ENCODE results near the gene ZBTB40.

Gene ZBTB40

DNA sequence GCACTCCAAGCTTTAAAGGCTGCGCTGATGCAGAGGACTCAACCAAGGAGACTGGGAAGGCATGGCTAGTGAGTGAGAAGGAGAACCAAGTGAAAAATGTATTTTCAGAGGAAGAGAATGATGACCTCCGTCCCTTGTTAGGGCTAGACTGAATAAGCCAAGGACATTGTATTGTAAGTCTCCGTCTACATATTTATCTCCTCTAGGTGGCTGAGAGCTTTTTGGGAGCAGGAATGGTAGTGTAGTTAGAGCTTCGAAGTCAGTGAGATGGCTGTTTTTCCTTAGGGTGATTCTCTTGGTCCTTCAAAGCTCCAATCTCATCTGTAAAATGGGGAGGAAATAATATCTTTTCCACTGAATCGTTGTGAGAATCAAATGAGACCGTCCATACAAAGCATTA lies 37.6 kb downstream of the ZBTB40 start:
- Histone ChIP-seq H3K27ac (ENCODE audit: poor library complexity, severe bottlenecking) (no peak overlapping the region), H3K27me3 (ENCODE audit: insufficient read depth, poor library complexity, severe bottlenecking) (no peaks in the 10 kb centered on the region), H3K9me3 (ENCODE audit: severe bottlenecking) (peaks cover 2% of the 10 kb centered on the region), H3K36me3 (ENCODE audit: low read depth) (peaks cover 29% of the 10 kb centered on the region), H3K4me1 (ENCODE audit: insufficient read depth, poor library complexity, severe bottlenecking) (no peaks in the 10 kb centered on the region), H3K4me3 (ENCODE audit: severe bottlenecking) (no peak overlapping the region)
- TF ChIP-seq, protein P1, sequence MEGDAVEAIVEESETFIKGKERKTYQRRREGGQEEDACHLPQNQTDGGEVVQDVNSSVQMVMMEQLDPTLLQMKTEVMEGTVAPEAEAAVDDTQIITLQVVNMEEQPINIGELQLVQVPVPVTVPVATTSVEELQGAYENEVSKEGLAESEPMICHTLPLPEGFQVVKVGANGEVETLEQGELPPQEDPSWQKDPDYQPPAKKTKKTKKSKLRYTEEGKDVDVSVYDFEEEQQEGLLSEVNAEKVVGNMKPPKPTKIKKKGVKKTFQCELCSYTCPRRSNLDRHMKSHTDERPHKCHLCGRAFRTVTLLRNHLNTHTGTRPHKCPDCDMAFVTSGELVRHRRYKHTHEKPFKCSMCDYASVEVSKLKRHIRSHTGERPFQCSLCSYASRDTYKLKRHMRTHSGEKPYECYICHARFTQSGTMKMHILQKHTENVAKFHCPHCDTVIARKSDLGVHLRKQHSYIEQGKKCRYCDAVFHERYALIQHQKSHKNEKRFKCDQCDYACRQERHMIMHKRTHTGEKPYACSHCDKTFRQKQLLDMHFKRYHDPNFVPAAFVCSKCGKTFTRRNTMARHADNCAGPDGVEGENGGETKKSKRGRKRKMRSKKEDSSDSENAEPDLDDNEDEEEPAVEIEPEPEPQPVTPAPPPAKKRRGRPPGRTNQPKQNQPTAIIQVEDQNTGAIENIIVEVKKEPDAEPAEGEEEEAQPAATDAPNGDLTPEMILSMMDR (IDR thresholded peaks at IDR 0.05; ENCODE audit: poor library complexity, severe bottlenecking) = no peak
- ATAC-seq (ENCODE audit: low read depth) (no peak), DNase-seq (ENCODE audit: low spot score) (no peak)

DNA sequence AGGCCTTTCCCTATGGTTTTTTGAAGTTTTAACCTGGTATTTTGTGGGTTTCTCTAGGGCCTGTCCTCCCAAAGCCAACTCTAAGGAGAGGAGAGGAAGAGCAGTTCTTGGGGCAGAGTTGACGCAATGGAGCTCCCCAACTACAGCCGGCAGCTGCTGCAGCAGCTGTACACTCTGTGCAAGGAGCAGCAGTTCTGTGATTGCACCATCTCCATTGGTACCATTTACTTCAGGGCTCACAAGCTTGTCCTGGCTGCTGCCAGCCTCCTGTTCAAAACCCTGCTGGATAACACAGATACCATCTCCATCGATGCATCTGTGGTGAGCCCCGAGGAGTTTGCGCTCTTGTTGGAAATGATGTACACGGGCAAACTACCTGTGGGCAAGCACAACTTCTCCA lies 38.2 kb downstream of the ZBTB40 start:
- Histone ChIP-seq H3K9me3 (ENCODE audit: severe bottlenecking) (no peaks in the 10 kb centered on the region), H3K36me3 (ENCODE audit: low read depth) (peaks cover 29% of the 10 kb centered on the region), H3K4me3 (ENCODE audit: severe bottlenecking) (no peak overlapping the region), H3K27ac (ENCODE audit: poor library complexity, severe bottlenecking) (no peak overlapping the region), H3K27me3 (ENCODE audit: insufficient read depth, poor library complexity, severe bottlenecking) (no peaks in the 10 kb centered on the region), H3K4me1 (ENCODE audit: insufficient read depth, poor library complexity, severe bottlenecking) (no peaks in the 10 kb centered on the region)
- DNase-seq (ENCODE audit: low spot score) = no peak
- ATAC-seq (ENCODE audit: low read depth) = no peak
- TF ChIP-seq, protein P1 (IDR thresholded peaks at IDR 0.05; ENCODE audit: poor library complexity, severe bottlenecking) = no peak

DNA sequence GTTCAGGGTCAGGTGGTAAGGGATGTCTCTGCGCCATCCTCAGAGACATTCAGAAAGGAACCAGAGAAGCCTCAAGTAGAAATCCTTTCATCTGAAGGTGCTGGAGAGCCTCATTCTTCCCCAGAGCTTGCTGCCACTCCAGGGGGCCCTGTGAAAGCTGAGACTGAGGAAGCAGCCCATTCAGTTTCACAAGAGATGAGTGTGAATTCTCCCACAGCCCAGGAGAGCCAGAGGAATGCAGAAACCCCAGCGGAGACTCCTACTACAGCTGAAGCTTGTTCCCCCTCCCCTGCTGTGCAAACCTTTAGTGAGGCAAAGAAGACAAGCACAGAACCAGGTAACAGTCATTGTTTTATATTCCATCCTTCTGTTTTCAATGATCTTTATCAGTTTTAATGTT lies 38.7 kb downstream of the ZBTB40 start:
- ATAC-seq (ENCODE audit: low read depth) (no peak), DNase-seq (ENCODE audit: low spot score) (no peak)
- TF ChIP-seq, protein P1 (IDR thresholded peaks at IDR 0.05; ENCODE audit: poor library complexity, severe bottlenecking) = no peak
- Histone ChIP-seq H3K27me3 (ENCODE audit: insufficient read depth, poor library complexity, severe bottlenecking) (no peaks in the 10 kb centered on the region), H3K9me3 (ENCODE audit: severe bottlenecking) (no peaks in the 10 kb centered on the region), H3K36me3 (ENCODE audit: low read depth) (peaks cover 29% of the 10 kb centered on the region), H3K4me3 (ENCODE audit: severe bottlenecking) (no peak overlapping the region), H3K27ac (ENCODE audit: poor library complexity, severe bottlenecking) (no peak overlapping the region), H3K4me1 (ENCODE audit: insufficient read depth, poor library complexity, severe bottlenecking) (no peaks in the 10 kb centered on the region)

DNA sequence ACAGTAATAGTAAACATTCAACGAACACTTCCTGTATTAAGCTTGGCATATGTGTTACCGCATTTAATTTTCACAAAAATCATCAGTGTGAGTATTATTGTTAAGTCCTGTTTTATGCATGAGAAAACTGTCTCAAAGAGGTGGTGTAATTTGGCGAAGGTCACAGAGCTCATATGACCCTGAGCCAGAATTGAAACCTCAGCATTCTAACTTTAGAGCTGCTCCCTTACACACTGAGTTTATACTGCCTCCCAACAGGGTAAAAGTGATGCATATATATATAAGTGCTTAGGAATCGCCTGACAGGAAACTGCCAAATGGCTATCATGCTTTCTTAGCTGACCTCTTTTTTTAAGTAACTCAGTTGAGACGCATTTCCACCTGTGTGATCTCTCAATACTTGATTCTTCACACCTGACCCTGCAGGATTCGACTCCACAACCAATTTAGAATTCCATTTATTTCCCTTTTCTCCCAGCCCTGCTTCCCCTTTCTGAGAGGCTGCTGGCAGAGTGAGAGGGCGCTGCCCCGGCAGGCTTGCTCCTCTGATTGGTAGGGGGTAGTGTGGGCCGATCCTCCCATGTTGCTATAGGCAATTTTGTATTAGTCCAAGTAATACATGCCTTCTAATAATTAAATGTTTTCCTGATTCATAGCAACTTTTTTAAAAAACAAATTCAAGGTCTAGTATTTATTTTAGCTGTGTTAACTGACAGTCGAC lies 40.5 kb downstream of the ZBTB40 start:
- peaks cover 29% of the 10 kb centered on the region for H3K36me3 ChIP-seq (ENCODE audit: low read depth)
- ATAC-seq (ENCODE audit: low read depth) = no peak
- no peaks in the 10 kb centered on the region for H3K27me3 ChIP-seq (ENCODE audit: insufficient read depth, poor library complexity, severe bottlenecking)
- no peak overlapping the region for H3K4me3 ChIP-seq (ENCODE audit: severe bottlenecking)
- no peak overlapping the region for H3K27ac ChIP-seq (ENCODE audit: poor library complexity, severe bottlenecking)
- H3K4me1 ChIP-seq (ENCODE audit: insufficient read depth, poor library complexity, severe bottlenecking) = no peaks in the 10 kb centered on the region
- TF ChIP-seq, protein P1 (IDR thresholded peaks at IDR 0.05; ENCODE audit: poor library complexity, severe bottlenecking) = no peak
- DNase-seq (ENCODE audit: low spot score) = no peak
- H3K9me3 ChIP-seq (ENCODE audit: severe bottlenecking) = no peaks in the 10 kb centered on the region

DNA sequence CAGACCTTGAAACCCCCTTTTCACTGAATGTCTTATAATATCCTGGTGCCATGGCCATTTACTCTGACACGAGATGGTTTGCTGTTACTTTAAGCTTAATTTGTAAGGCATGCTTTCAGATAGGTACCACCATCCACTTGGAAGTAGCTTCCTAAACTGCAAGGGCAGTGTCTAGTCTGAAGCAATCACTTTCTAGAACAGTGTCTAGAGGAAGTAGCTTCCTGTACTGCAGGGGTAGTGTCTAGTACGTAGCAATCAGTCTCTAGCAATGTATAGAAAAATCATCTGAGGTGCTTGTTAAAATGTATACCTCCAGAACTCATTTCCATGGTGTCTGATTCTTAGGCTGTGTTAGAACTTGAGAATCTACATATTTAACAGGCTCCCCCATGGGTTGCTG lies 42.5 kb downstream of the ZBTB40 start:
- Histone ChIP-seq H3K27me3 (ENCODE audit: insufficient read depth, poor library complexity, severe bottlenecking) (no peaks in the 10 kb centered on the region), H3K27ac (ENCODE audit: poor library complexity, severe bottlenecking) (no peak overlapping the region), H3K4me3 (ENCODE audit: severe bottlenecking) (no peak overlapping the region), H3K4me1 (ENCODE audit: insufficient read depth, poor library complexity, severe bottlenecking) (no peaks in the 10 kb centered on the region), H3K9me3 (ENCODE audit: severe bottlenecking) (no peaks in the 10 kb centered on the region), H3K36me3 (ENCODE audit: low read depth) (peaks cover 29% of the 10 kb centered on the region)
- TF ChIP-seq, protein P1 (IDR thresholded peaks at IDR 0.05; ENCODE audit: poor library complexity, severe bottlenecking) = no peak
- ATAC-seq (ENCODE audit: low read depth) (no peak), DNase-seq (ENCODE audit: low spot score) (no peak)

Data from RWPE2 (cell line).